Large intestine (tissue), 3 donors: ENCODE data around the gene DYSF. TPM values are rescaled to one million over a fixed set of nuclear protein-coding genes. Genes with fewer than 3 reads are reported as not detected.

Experiments used
- DNase-seq, 2 donors: peaks; one replicate each; pipeline versions ENCODE4 v3.0.0 to v3.0.0-alpha.2; 2013
- H3K27ac ChIP-seq: one replicate; pipeline ENCODE4 v1.5.1; 2013; ENCODE audit warnings: low read length
- H3K27me3 ChIP-seq: 2 replicates; pipeline ENCODE4 v1.6.1; 2013; ENCODE audit warnings: low read length; ENCODE audit not compliant: control insufficient read depth, insufficient read depth
- H3K36me3 ChIP-seq: 2 replicates; pipeline ENCODE4 v1.6.1; 2013; ENCODE audit warnings: low read length; ENCODE audit not compliant: control insufficient read depth, insufficient read depth
- H3K4me1 ChIP-seq: one replicate; pipeline ENCODE4 v1.6.1; 2013; ENCODE audit warnings: low read length; ENCODE audit not compliant: control insufficient read depth, insufficient read depth
- H3K4me3 ChIP-seq: one replicate; pipeline ENCODE4 v1.5.1; 2013; ENCODE audit warnings: low read length
- H3K9me3 ChIP-seq: one replicate; pipeline ENCODE4 v1.6.1; 2013; ENCODE audit warnings: mild to moderate bottlenecking, low read depth, low read length, moderate library complexity; ENCODE audit not compliant: control insufficient read depth
- WGBS: methylation state at CpG from one replicate; pipeline ENCODE4 v1.1.5; 2013; ENCODE audit warnings: low lambda C conversion rate; ENCODE audit not compliant: insufficient coverage; 5-methylcytosine and 5-hydroxymethylcytosine counted together
- polyA plus RNA-seq: library from polyadenylated mRNA; unstranded; fragments of 120-200 nt; gene quantifications from one replicate; pipeline ENCODE4 v1.2.1, GENCODE V29; 2013

DYSF gene
- polyA plus RNA-seq, 1 donor, result 6.3 TPM

- Histone ChIP-seq H3K27me3 (no peaks in the 10 kb centered on the region), H3K27ac (no peak overlapping the region), H3K36me3 (no peaks in the 10 kb centered on the region), H3K9me3 (no peaks in the 10 kb centered on the region), H3K4me1 (no peaks in the 10 kb centered on the region), H3K4me3 (no peak overlapping the region)
- 86% methylated on average over 1 of the region's 2 CpGs for WGBS
- DNase-seq, result no peak
Measured at GRCh38 chr2:71727562-71727961, 274.2 kb downstream of the DYSF start.

GRCh38 chr2:71728036-71728435, 274.7 kb downstream of the DYSF start:
- no peaks in the 10 kb centered on the region for H3K4me1 ChIP-seq
- no peaks in the 10 kb centered on the region for H3K27me3 ChIP-seq
- H3K4me3 ChIP-seq, result no peak overlapping the region
- H3K36me3 ChIP-seq, result no peaks in the 10 kb centered on the region
- no peaks in the 10 kb centered on the region for H3K9me3 ChIP-seq
- H3K27ac ChIP-seq, result no peak overlapping the region
- no peak for DNase-seq
- WGBS, result no CpG with 5 or more reads among the region's 1 CpG

GRCh38 chr2:71730785-71731383, 277.5 kb downstream of the DYSF start:
- no peaks in the 10 kb centered on the region for H3K4me1 ChIP-seq
- H3K4me3 ChIP-seq, result no peak overlapping the region
- no peak for DNase-seq
- no peaks in the 10 kb centered on the region for H3K36me3 ChIP-seq
- H3K9me3 ChIP-seq, result no peaks in the 10 kb centered on the region
- no CpG with 5 or more reads among the region's 17 CpGs for WGBS
- H3K27me3 ChIP-seq, result no peaks in the 10 kb centered on the region
- no peak overlapping the region for H3K27ac ChIP-seq

- Histone ChIP-seq H3K27ac (no peak overlapping the region), H3K36me3 (no peaks in the 10 kb centered on the region), H3K27me3 (no peaks in the 10 kb centered on the region), H3K4me1 (no peaks in the 10 kb centered on the region), H3K4me3 (no peak overlapping the region), H3K9me3 (no peaks in the 10 kb centered on the region)
- no peak for DNase-seq
Measured at GRCh38 chr2:71734620-71735019, 281.3 kb downstream of the DYSF start.

- WGBS, result no CpG with 5 or more reads among the region's 1 CpG
- H3K27ac ChIP-seq, result no peak overlapping the region
- DNase-seq, result no peak
- H3K4me1 ChIP-seq, result no peaks in the 10 kb centered on the region
- H3K36me3 ChIP-seq, result no peaks in the 10 kb centered on the region
- no peaks in the 10 kb centered on the region for H3K27me3 ChIP-seq
- H3K9me3 ChIP-seq, result no peaks in the 10 kb centered on the region
- H3K4me3 ChIP-seq, result no peak overlapping the region
Measured at GRCh38 chr2:71735676-71736075, 282.3 kb downstream of the DYSF start.

Other genes with a start within 250 kb of the DYSF start
- 4.1 TPM for gene PAIP2B, start 226.5 kb upstream of the DYSF start, polyA plus RNA-seq
- gene ZNF638, start 121.8 kb upstream of the DYSF start, polyA plus RNA-seq, result 137 TPM